Measurements from ENCODE around the gene SUGCT.

Gene SUGCT

DNA sequence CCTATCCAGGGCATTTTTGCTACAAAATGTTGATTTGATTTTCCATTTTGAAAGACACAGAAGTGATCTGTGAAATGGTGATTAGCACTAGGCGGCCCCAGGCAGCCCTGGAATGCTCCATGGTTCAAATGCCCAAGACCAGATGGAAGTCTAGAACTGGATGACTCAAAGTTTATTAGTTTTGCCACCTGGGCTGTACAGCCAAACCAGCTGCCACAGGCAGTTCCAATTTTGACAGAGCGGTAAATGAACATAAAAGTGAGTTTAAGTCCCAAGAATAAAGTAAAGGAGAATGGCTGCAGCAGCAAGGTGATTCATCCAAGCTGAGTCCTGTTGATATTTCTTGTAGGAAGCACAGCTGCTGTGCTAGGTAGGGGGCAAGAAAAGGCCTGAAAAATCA is 180.5 kb downstream of the SUGCT start:
- TF ChIP-seq, protein P1, sequence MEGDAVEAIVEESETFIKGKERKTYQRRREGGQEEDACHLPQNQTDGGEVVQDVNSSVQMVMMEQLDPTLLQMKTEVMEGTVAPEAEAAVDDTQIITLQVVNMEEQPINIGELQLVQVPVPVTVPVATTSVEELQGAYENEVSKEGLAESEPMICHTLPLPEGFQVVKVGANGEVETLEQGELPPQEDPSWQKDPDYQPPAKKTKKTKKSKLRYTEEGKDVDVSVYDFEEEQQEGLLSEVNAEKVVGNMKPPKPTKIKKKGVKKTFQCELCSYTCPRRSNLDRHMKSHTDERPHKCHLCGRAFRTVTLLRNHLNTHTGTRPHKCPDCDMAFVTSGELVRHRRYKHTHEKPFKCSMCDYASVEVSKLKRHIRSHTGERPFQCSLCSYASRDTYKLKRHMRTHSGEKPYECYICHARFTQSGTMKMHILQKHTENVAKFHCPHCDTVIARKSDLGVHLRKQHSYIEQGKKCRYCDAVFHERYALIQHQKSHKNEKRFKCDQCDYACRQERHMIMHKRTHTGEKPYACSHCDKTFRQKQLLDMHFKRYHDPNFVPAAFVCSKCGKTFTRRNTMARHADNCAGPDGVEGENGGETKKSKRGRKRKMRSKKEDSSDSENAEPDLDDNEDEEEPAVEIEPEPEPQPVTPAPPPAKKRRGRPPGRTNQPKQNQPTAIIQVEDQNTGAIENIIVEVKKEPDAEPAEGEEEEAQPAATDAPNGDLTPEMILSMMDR (IDR thresholded peaks at IDR 0.05; ENCODE audit: extremely low read depth, insufficient read depth, missing control alignments): no peak
- in situ Hi-C loops (cut with MboI; ENCODE audit: low pct_unique_long_range_greater_than_20kb, low sequenced_read_pairs, unreplicated experiment): no loop called here
- DNase-seq (ENCODE audit: low spot score): no peak

DNA sequence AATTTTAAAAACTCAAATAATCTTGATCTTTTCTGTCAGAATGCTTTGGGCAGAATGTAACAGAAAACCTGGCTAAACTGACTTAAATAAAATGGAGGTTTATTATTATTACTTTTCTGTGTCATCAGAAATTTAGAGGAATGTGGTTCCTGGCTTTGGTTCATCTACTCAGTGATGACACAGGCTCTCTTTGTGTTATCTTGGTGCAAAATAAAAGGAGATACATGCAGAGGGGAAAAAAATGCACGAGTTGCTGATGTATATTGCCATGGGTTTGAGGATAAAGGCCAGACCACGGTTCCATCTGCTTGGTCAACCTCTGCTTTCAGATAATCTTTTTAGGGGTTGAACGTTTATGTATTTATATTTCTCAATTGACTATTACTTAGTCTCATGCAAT is 181.4 kb downstream of the SUGCT start:
- in situ Hi-C loops (cut with MboI; ENCODE audit: low pct_unique_long_range_greater_than_20kb, low sequenced_read_pairs, unreplicated experiment): no loop called here
- no peak for DNase-seq (ENCODE audit: low spot score)

GRCh38 chr7:40324914-40325313 is 190.1 kb downstream of the SUGCT start:
- in situ Hi-C loops (cut with MboI; ENCODE audit: low pct_unique_long_range_greater_than_20kb, low sequenced_read_pairs, unreplicated experiment): no loop called here

More for the DNA sequence above, 181.4 kb downstream of the SUGCT start:
- TF ChIP-seq, protein P1 (IDR thresholded peaks at IDR 0.05; ENCODE audit: extremely low read depth, insufficient read depth, missing control alignments): no peak

DNA sequence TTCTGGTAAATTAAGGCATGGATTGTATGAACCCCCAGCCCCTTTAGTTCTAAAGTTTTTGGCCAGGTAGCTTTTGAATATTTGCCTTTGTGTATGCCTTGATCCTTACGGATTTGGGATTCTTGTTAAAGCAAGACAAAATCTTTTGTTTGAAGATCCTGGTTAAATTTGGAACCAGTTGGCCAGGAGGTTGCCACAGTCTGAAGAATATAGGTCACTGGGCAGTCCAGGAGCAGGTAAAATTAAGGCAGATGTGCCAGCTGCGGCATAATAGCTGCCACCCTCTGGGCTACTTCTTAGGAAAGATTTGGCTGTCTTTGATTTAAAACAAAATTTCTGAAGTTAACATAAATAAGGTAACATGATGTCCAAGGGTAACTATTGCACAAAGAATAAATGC is 192.3 kb downstream of the SUGCT start:
- in situ Hi-C loops (cut with MboI; ENCODE audit: low pct_unique_long_range_greater_than_20kb, low sequenced_read_pairs, unreplicated experiment): no loop called here
- no peak for DNase-seq (ENCODE audit: low spot score)

More at GRCh38 chr7:40324914-40325313, 190.1 kb downstream of the SUGCT start:
- TF ChIP-seq, protein P1 (IDR thresholded peaks at IDR 0.05; ENCODE audit: extremely low read depth, insufficient read depth, missing control alignments): no peak
- DNase-seq (ENCODE audit: low spot score): no peak

GRCh38 chr7:40327873-40328272 is 193.1 kb downstream of the SUGCT start:
- DNase-seq (ENCODE audit: low spot score): no peak
- in situ Hi-C loops (cut with MboI; ENCODE audit: low pct_unique_long_range_greater_than_20kb, low sequenced_read_pairs, unreplicated experiment): no loop called here
- TF ChIP-seq, protein P1 (IDR thresholded peaks at IDR 0.05; ENCODE audit: extremely low read depth, insufficient read depth, missing control alignments): no peak

More for the DNA sequence above, 192.3 kb downstream of the SUGCT start:
- TF ChIP-seq, protein P1 (IDR thresholded peaks at IDR 0.05; ENCODE audit: extremely low read depth, insufficient read depth, missing control alignments): no peak

DNA sequence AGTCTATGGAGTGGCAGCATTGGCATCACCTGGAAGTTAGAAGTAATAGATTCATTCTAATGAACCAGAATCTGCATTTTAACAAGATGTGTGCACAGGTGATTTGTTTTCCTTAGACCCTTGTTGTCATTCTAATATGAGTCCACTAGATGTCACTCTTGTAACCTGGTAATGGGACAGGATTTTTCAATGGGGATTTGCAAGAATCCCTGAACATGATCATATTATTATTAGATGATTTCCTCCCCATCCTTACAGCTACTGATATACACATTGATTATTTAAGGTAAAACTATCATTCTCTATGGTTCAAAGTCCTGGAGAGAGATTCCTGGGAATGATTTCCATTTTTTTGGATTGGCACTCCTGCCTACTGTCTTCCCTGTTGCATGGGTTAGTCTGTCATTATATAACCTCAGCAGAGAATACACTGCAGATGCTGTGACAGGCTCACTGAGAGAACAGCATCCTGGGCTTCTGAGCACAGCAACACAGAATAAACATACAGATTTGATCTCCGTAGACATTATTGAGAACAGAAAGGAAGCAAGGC is 194.9 kb downstream of the SUGCT start:
- TF ChIP-seq, protein P1 (IDR thresholded peaks at IDR 0.05; ENCODE audit: extremely low read depth, insufficient read depth, missing control alignments): peak; percentile 67
- in situ Hi-C loops (cut with MboI; ENCODE audit: low pct_unique_long_range_greater_than_20kb, low sequenced_read_pairs, unreplicated experiment): no loop called here
- peak; percentile 44 for DNase-seq (ENCODE audit: low spot score)

Measured in GM13977 (cell line).